A673 (cell line): ENCODE data around the gene ASB10. TPM values are rescaled to one million over a fixed set of nuclear protein-coding genes. Genes with fewer than 3 reads are reported as not detected.

Experiments used
- BruUV-seq: library from RNA; stranded (reverse); fragments of 400-500 nt; replicated peaks from 2 replicates; lab custom pipeline; 2021; lab: Mats Ljungman, UMichigan
- CTCF ChIA-PET: fragments of 300-600 bp; sonication (Branson Sonifier 250); formaldehyde crosslinking; loops from one replicate; lab custom pipeline; 2022; ENCODE audit warnings: antibody characterized with exemption; lab: Charles Lee
- POLR2A ChIA-PET: fragments of 300-600 bp; sonication (Branson Sonifier 250); formaldehyde crosslinking; loops from one replicate; lab custom pipeline; 2022; ENCODE audit warnings: antibody characterized with exemption; ENCODE audit not compliant: low non-redundant PET; lab: Charles Lee
- DNase-seq: peaks from one replicate; pipeline ENCODE4 v3.0.0-alpha.2; 2015; ENCODE audit warnings: low spot score
- H3K27ac ChIP-seq: fragments of 200-600 bp; sonication (generic); 2 replicates; pipeline ENCODE4 v1.5.1; 2016; ENCODE audit warnings: mixed run types, low read depth, mild to moderate bottlenecking, mixed read lengths, antibody characterized with exemption, low read length; ENCODE audit not compliant: poor library complexity, severe bottlenecking
- H3K27me3 ChIP-seq: fragments of 200-600 bp; sonication (generic); replicated peaks from 2 replicates; pipeline ENCODE4 v1.6.1; 2017; ENCODE audit warnings: mixed run types, low read depth, mild to moderate bottlenecking, mixed read lengths, antibody characterized with exemption, low read length; ENCODE audit not compliant: insufficient read depth, poor library complexity
- H3K36me3 ChIP-seq: fragments of 200-600 bp; sonication (generic); 2 replicates; pipeline ENCODE4 v1.6.1; 2016; ENCODE audit warnings: mixed run types, mild to moderate bottlenecking, mixed read lengths, antibody characterized with exemption, low read length; ENCODE audit not compliant: insufficient read depth, poor library complexity, severe bottlenecking
- H3K4me1 ChIP-seq: fragments of 200-600 bp; sonication (generic); 2 replicates; pipeline ENCODE4 v1.6.1; 2017; ENCODE audit warnings: mixed run types, mild to moderate bottlenecking, mixed read lengths, antibody characterized with exemption, low read length; ENCODE audit not compliant: insufficient read depth, poor library complexity, severe bottlenecking
- H3K4me3 ChIP-seq: fragments of 200-600 bp; sonication (generic); 2 replicates; pipeline ENCODE4 v1.5.1; 2016; ENCODE audit warnings: low read depth, mixed run types, mild to moderate bottlenecking, mixed read lengths, low read length; ENCODE audit not compliant: poor library complexity, severe bottlenecking
- H3K9me3 ChIP-seq: fragments of 200-600 bp; sonication (generic); 2 replicates; pipeline ENCODE4 v1.6.1; 2016; ENCODE audit warnings: mixed run types, low read depth, mild to moderate bottlenecking, mixed read lengths, antibody characterized with exemption, low read length; ENCODE audit not compliant: poor library complexity, severe bottlenecking
- EZH2 ChIP-seq: fragments of 200-600 bp; sonication (generic); IDR thresholded peaks from 2 replicates; pipeline ENCODE4 v1.6.1; 2017; ENCODE audit warnings: borderline replicate concordance, low read depth, mild to moderate bottlenecking, mixed read lengths, antibody characterized with exemption, low read length; ENCODE audit not compliant: poor library complexity, severe bottlenecking
- intact Hi-C: fragments of 100-400 bp; cut with micrococcal nuclease; formaldehyde crosslinking; loops from one replicate; pipeline ENCODE4 v1.10.0; 2022; ENCODE audit not compliant: unreplicated experiment
- total RNA-seq: library from RNA; stranded (reverse); gene quantifications from 2 replicates; pipeline ENCODE4 v1.2.3, GENCODE V29; 2021
- TF ChIP-seq, protein P1 (sequence below): fragments of 300-800, 200-600 bp; sonication (generic); conservative IDR thresholded peaks from 2 replicates; pipeline ENCODE4 v1.5.1; 2017; ENCODE audit warnings: low read depth, mild to moderate bottlenecking, antibody characterized with exemption, low read length, moderate library complexity, mixed read lengths

Gene ASB10
- total RNA-seq, 1 experiment from 2014 or later = not detected

DNA sequence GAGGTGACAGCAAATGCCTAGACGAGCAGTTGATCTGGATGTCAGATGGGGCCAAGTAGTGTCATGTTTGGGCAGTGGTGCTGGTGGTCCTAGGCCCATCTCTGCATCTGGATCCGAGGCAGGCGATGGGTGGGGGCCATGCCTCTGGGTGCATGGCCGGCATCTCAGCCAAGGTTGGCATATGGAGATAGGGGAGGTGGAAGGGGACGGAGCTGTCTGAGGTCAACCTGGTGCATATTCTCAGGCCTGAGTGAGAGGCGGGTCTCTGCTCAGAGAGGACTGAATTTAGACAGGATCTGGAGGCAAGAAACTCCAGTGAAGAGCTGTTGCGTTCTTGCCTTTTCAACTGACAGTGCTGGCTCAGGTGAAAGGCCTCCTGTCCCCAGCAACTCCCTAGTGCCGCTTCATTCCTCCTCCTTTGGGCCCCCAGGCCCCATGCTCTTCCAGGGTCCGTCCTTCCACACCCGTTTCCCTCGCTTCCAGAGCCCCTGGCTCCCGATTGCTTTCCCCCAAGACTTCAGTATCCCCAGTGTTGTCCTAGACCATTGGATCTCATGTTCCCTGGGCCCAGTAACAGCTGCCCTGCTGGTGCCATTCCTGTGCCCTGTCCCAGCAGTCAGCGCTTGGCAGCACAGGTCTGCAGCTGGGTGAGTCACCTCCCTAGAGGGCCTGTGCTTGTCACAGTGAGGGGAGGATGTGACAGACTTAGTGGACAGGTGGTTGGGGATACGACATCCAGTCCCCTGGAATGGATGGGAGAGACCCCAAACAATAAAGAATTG is 52.1 kb downstream of the ASB10 start:
- BruUV-seq = no TSS peak
- no peak for DNase-seq
- H3K9me3 ChIP-seq = no peaks in the 10 kb centered on the region
- ChIA-PET POLR2A (no interaction called here), CTCF (no interaction called here)
- H3K4me1 ChIP-seq = no peaks in the 10 kb centered on the region
- H3K36me3 ChIP-seq = peaks cover 23% of the 10 kb centered on the region
- intact Hi-C loops = no loop called here
- no peaks in the 10 kb centered on the region for H3K27me3 ChIP-seq
- no peak overlapping the region for H3K27ac ChIP-seq
- H3K4me3 ChIP-seq = no peak overlapping the region
- TF ChIP-seq, protein P1, sequence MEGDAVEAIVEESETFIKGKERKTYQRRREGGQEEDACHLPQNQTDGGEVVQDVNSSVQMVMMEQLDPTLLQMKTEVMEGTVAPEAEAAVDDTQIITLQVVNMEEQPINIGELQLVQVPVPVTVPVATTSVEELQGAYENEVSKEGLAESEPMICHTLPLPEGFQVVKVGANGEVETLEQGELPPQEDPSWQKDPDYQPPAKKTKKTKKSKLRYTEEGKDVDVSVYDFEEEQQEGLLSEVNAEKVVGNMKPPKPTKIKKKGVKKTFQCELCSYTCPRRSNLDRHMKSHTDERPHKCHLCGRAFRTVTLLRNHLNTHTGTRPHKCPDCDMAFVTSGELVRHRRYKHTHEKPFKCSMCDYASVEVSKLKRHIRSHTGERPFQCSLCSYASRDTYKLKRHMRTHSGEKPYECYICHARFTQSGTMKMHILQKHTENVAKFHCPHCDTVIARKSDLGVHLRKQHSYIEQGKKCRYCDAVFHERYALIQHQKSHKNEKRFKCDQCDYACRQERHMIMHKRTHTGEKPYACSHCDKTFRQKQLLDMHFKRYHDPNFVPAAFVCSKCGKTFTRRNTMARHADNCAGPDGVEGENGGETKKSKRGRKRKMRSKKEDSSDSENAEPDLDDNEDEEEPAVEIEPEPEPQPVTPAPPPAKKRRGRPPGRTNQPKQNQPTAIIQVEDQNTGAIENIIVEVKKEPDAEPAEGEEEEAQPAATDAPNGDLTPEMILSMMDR = no peak
- TF ChIP-seq EZH2 = no peak

DNA sequence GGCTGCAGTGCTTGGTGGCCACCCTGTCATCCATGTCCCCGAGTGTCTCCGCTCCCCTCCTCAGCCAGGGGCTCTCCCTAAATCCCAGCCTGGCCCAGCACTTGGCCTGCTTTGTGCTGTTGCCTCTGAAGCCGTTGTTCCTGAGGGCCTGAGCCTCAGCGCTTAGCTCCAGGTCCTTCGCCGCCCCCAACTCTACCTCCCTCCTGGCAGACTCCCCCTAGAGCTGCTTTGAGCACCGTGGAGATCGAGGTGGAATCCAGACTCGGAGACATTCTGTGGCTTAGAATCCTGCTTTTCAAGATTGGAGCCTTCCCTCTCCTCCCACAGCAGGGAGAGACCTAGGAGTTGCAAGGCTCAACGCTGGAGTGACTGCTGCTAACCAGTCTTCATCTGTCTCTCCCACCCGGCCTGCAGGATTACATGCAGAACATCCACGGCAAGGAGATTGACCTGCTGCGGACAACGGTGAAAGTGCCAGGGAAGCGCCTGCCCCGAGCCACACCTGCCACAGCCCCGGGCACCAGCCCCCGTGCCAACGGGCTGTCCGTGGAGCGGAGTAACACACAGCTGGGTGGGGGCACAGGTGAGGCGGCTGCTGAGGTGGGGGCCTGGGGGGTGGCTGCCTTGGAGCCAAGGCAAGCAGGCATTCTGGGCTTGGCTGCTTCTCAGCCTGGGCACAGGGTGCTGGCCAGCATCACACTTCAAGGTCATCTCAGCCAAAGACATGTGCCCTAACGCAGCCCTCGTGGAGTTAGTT is 52.9 kb downstream of the ASB10 start:
- BruUV-seq = no TSS peak
- no peak for TF ChIP-seq EZH2
- TF ChIP-seq, protein P1 = no peak
- DNase-seq = no peak
- no peaks in the 10 kb centered on the region for H3K27me3 ChIP-seq
- no peak overlapping the region for H3K4me3 ChIP-seq
- H3K27ac ChIP-seq = no peak overlapping the region
- peaks cover 29% of the 10 kb centered on the region for H3K36me3 ChIP-seq
- ChIA-PET CTCF (no interaction called here), POLR2A (no interaction called here)
- no peaks in the 10 kb centered on the region for H3K9me3 ChIP-seq
- H3K4me1 ChIP-seq = no peaks in the 10 kb centered on the region
- intact Hi-C loops = no loop called here

DNA sequence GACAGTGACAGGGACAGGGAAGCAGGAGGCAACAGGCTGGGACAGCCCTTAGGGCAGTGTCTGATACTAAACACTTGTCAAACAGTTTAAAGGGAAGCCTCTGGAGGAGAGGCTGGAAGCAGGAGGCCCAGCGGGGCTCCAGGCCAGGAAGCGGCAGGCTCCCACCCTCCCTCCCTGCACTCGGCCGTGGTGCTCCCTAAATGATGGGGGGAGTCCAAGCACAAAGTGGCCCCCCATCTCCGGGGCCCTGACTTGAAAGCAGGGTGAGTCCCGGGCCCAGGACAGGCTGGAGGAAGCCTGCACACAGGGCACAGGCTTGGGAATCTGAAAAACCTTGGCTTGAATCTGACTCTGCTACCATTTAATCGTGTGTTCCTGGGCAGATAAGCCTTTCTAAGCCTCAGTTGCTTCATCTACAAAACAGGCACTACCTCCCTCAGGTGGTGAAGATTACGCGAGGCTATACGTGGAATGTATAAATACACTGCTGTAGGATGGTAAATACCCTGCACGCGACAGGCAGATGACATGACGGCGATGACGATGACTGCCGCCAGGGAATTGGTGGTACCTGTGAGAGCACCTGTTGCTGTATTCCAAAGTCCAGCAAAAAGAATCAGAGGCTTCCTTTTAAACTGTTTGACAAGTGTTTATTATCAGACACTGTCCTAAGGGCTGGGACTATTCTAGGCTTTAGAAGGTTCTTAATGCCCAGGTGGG is 53.6 kb downstream of the ASB10 start:
- Histone ChIP-seq H3K27me3 (no peaks in the 10 kb centered on the region), H3K36me3 (peaks cover 35% of the 10 kb centered on the region), H3K4me3 (no peak overlapping the region), H3K4me1 (no peaks in the 10 kb centered on the region), H3K27ac (no peak overlapping the region), H3K9me3 (no peaks in the 10 kb centered on the region)
- ChIA-PET POLR2A (no interaction called here), CTCF (no interaction called here)
- DNase-seq = no peak
- TF ChIP-seq EZH2 = no peak
- TF ChIP-seq, protein P1 = no peak
- intact Hi-C loops = no loop called here
- no TSS peak for BruUV-seq
